Measurements from ENCODE around the gene VSIG8. TPM values are rescaled to one million over a fixed set of nuclear protein-coding genes. Genes with fewer than 3 reads are reported as not detected.

Gene VSIG8
- total and polyA plus RNA-seq, 2 of the 4 experiments (the other 2 are of a cell fraction), result not detected

- TF ChIP-seq RFX5 (IDR thresholded peaks at IDR 0.05; ENCODE audit: low read depth, low read length) (no peak), FOS (IDR thresholded peaks at IDR 0.05; ENCODE audit: low read depth, low read length) (no peak), POLR2A (IDR thresholded peaks at IDR 0.05; ENCODE audit: low read depth, low read length) (no peak), ELK1 (IDR thresholded peaks at IDR 0.05; ENCODE audit: borderline replicate concordance, low read depth, low read length) (no peak), RCOR1 (IDR thresholded peaks at IDR 0.05; ENCODE audit: insufficient replicate concordance, low read length) (no peak), MXI1 (IDR thresholded peaks at IDR 0.05; ENCODE audit: borderline replicate concordance, low read depth, low read length) (no peak), CEBPB (IDR thresholded peaks at IDR 0.05; ENCODE audit: low read depth, low read length) (no peak), CTCF (conservative IDR thresholded peaks at IDR 0.05; ENCODE audit: low read depth, low read length) (no peak), MAZ (IDR thresholded peaks at IDR 0.05; ENCODE audit: borderline replicate concordance, low read depth, low read length) (no peak), USF2 (IDR thresholded peaks at IDR 0.05; ENCODE audit: low read depth, low read length) (no peak)
- CTCF ChIA-PET, result no interaction called here
- WGBS, 2 experiments (ENCODE audit: extremely low coverage in 2 of 2, insufficient read length in 1 of 2), result no CpG with 5 or more reads among the region's 3 CpGs
Measured at GRCh38 chr1:159898527-159898926, 36.1 kb upstream of the VSIG8 start.

More at GRCh38 chr1:159898527-159898926, 36.1 kb upstream of the VSIG8 start:
- no peak overlapping the region for H2AFZ ChIP-seq (replicated peaks; ENCODE audit: low read length, poor library complexity)
- ATAC-seq (ENCODE audit: low read depth) (no peak), DNase-seq (no peak)
- POLR2A ChIA-PET (ENCODE audit: unreplicated experiment), result no interaction called here
- H3K9ac ChIP-seq (ENCODE audit: low read depth, low read length), result no peak overlapping the region
- H4K91ac ChIP-seq (ENCODE audit: insufficient read depth, low read depth, low read length), result no peak overlapping the region
- no peaks in the 10 kb centered on the region for H3K36me3 ChIP-seq (ENCODE audit: control insufficient read depth, insufficient read depth, low read length)
- no peak overlapping the region for H3K27ac ChIP-seq (ENCODE audit: insufficient read depth, low read length)
- H3K27me3 ChIP-seq (ENCODE audit: control insufficient read depth, insufficient read depth, low read length), result no peaks in the 10 kb centered on the region
- in situ Hi-C loops (cut with MboI; ENCODE audit: low sequenced_read_pairs), result loop anchor here (25.0 kb wide), 1 partner anchor 686 kb away; the partner anchor contains the start of gene ACKR1
- H3K4ac ChIP-seq (ENCODE audit: low read depth, low read length), result no peak overlapping the region
- dilution Hi-C loops (cut with HindIII; ENCODE audit: low sequenced_read_pairs, unreplicated experiment), result loop anchor here (25.0 kb wide), 1 partner anchor 111 kb away; the partner anchor contains the start of gene DUSP23
- no peak overlapping the region for H3K14ac ChIP-seq (replicated peaks; ENCODE audit: low read depth, low read length)
- H2BK15ac ChIP-seq (ENCODE audit: low read depth, low read length), result no peak overlapping the region
- no peaks in the 10 kb centered on the region for H3K9me3 ChIP-seq (ENCODE audit: control insufficient read depth, insufficient read depth, low read length)
- H2BK120ac ChIP-seq (ENCODE audit: low read depth, low read length), result no peak overlapping the region
- no peak overlapping the region for H4K8ac ChIP-seq (ENCODE audit: low read depth in 2 of 2, low read length in 2 of 2)
- H3K23ac ChIP-seq (ENCODE audit: low read depth, low read length), result no peak overlapping the region
- no peak overlapping the region for H2BK20ac ChIP-seq (ENCODE audit: low read depth, low read length)
- H4K20me1 ChIP-seq (ENCODE audit: insufficient read depth, low read length), result 0 out of 2 replicates have a peak, but pooled peaks cover 3% of the 10 kb centered on the region
- no peak overlapping the region for H2AK5ac ChIP-seq (ENCODE audit: low read depth, low read length)
- H4K5ac ChIP-seq (ENCODE audit: low read depth, low read length), result no peak overlapping the region
- H3K18ac ChIP-seq (ENCODE audit: low read depth, low read length), result no peak overlapping the region
- H3K56ac ChIP-seq (ENCODE audit: extremely low read depth, insufficient read depth, low read length), result no peak overlapping the region
- no peaks in the 10 kb centered on the region for H3K79me1 ChIP-seq (ENCODE audit: low read depth in 1 of 2, low read length in 2 of 2)
- H3K4me2 ChIP-seq (ENCODE audit: low read depth, low read length), result no peak overlapping the region
- no peak overlapping the region for H2BK5ac ChIP-seq (ENCODE audit: low read depth, low read length, poor library complexity, severe bottlenecking)
- BruUV-seq (replicated peaks), result no TSS peak
- no peak overlapping the region for H3K4me3 ChIP-seq (ENCODE audit: insufficient read depth, low read depth, low read length)
- intact Hi-C loops (cut with micrococcal nuclease), result no loop called here
- H3K4me1 ChIP-seq (ENCODE audit: control insufficient read depth, insufficient read depth, low read length), result peaks cover 9% of the 10 kb centered on the region; the same call in 1 of the 2 replicates
- no peaks in the 10 kb centered on the region for H3K9me1 ChIP-seq (ENCODE audit: insufficient read depth, low read length)
- no peak overlapping the region for H2AK9ac ChIP-seq (replicated peaks; ENCODE audit: low read depth, low read length, poor library complexity)

Data from IMR-90 (cell line).